HepG2 (cell line): ENCODE measurements around the gene SLC29A2. TPM values are rescaled to one million over a fixed set of nuclear protein-coding genes. Genes with fewer than 3 reads are reported as not detected.

Experiments
- BRCA1 ChIP-seq: sonication (generic); formaldehyde crosslinking; IDR thresholded peaks from 2 replicates; pipeline ENCODE4 v1.4.0; 2020; ENCODE audit warnings: missing genetic modification reagents
- JARID2 ChIP-seq: sonication (generic); formaldehyde crosslinking; IDR thresholded peaks from 2 replicates; pipeline ENCODE4 v1.8.1; 2023; ENCODE audit warnings: missing genetic modification reagents, inconsistent platforms; ENCODE audit not compliant: insufficient replicate concordance
- KLF9 ChIP-seq: IDR thresholded peaks from 2 replicates; pipeline ENCODE4 v1.6.1; 2016; ENCODE audit warnings: low read depth
- KMT2A ChIP-seq: sonication (generic); formaldehyde crosslinking; IDR thresholded peaks from 2 replicates; pipeline ENCODE4 v1.4.0; 2020; ENCODE audit warnings: missing genetic modification reagents
- KMT2B ChIP-seq: IDR thresholded peaks from 2 replicates; pipeline ENCODE4 v1.6.1; 2016; ENCODE audit warnings: missing genetic modification reagents, missing compliant biosample characterization
- NFIC ChIP-seq: IDR thresholded peaks from 2 replicates; pipeline ENCODE4 v1.6.1; 2012; ENCODE audit warnings: mild to moderate bottlenecking, low read length, inconsistent platforms
- PHF21A ChIP-seq: sonication (generic); formaldehyde crosslinking; IDR thresholded peaks from 2 replicates; pipeline ENCODE4 v1.5.0; 2020; ENCODE audit warnings: mild to moderate bottlenecking, missing genetic modification reagents
- POLR2AphosphoS2 ChIP-seq: IDR thresholded peaks from 2 replicates; pipeline ENCODE4 v1.6.1; 2011; ENCODE audit warnings: low read depth, low read length, improper control_type of control experiment
- RAD21 ChIP-seq: fragments of 450-650 bp; formaldehyde crosslinking; IDR thresholded peaks from 2 replicates; pipeline ENCODE4 v1.5.0; 2020; ENCODE audit warnings: mild to moderate bottlenecking
- SMARCE1 ChIP-seq: fragments of 450-650 bp; IDR thresholded peaks from 2 replicates; pipeline ENCODE4 v1.6.1; 2017; ENCODE audit warnings: borderline replicate concordance
- SRY ChIP-seq: sonication (generic); formaldehyde crosslinking; IDR thresholded peaks from 2 replicates; pipeline ENCODE4 v1.8.0; 2022; ENCODE audit warnings: mild to moderate bottlenecking, missing genetic modification reagents
- YY1 ChIP-seq: IDR thresholded peaks from 2 replicates; pipeline ENCODE4 v1.6.1; 2011; ENCODE audit warnings: low read length, low read depth, moderate library complexity, mild to moderate bottlenecking; ENCODE audit not compliant: insufficient read depth, insufficient replicate concordance
- ZFY ChIP-seq: sonication (generic); formaldehyde crosslinking; IDR thresholded peaks from 2 replicates; pipeline ENCODE4 v1.4.0; 2020; ENCODE audit warnings: missing genetic modification reagents
- ZNF260 ChIP-seq: sonication (generic); formaldehyde crosslinking; IDR thresholded peaks from 2 replicates; pipeline ENCODE4 v1.4.0; 2020; ENCODE audit warnings: missing genetic modification reagents, low read depth, mild to moderate bottlenecking, borderline replicate concordance
- ZNF331 ChIP-seq: sonication (generic); formaldehyde crosslinking; IDR thresholded peaks from 2 replicates; pipeline ENCODE4 v1.4.0; 2020; ENCODE audit warnings: missing genetic modification reagents
- ZNF550 ChIP-seq: sonication (generic); formaldehyde crosslinking; IDR thresholded peaks from 2 replicates; pipeline ENCODE4 v1.4.0; 2020; ENCODE audit warnings: mild to moderate bottlenecking, missing genetic modification reagents, borderline replicate concordance
- ZNF552 ChIP-seq: sonication (generic); formaldehyde crosslinking; IDR thresholded peaks from 2 replicates; pipeline ENCODE4 v1.9.0; 2022; ENCODE audit warnings: missing genetic modification reagents, mild to moderate bottlenecking, borderline replicate concordance
- ZNF777 ChIP-seq: sonication (generic); formaldehyde crosslinking; IDR thresholded peaks from 2 replicates; pipeline ENCODE4 v1.4.0; 2020; ENCODE audit warnings: missing genetic modification reagents
- ZNF788 ChIP-seq: sonication (generic); formaldehyde crosslinking; IDR thresholded peaks from 2 replicates; pipeline ENCODE4 v1.5.0; 2020; ENCODE audit warnings: mild to moderate bottlenecking, missing genetic modification reagents, borderline replicate concordance
- ZNF879 ChIP-seq: sonication (generic); formaldehyde crosslinking; IDR thresholded peaks from 2 replicates; pipeline ENCODE4 v1.8.1; 2023; ENCODE audit warnings: missing genetic modification reagents
- polyA plus RNA-seq, 8 experiments: library from polyadenylated mRNA; depleted of rRNA in 3 of 8; stranded (reverse) in 7 of 8; unstranded in 1 of 8; fragments of >200 nt; fragmentation: Illumina TruSeq in 4 of 8; extraction: Trizol in 4 of 8; gene quantifications; 2 replicates each; pipeline versions ENCODE4 v1.2.1 to v1.2.3, GENCODE V29; 2011 to 2016; ENCODE audit warnings: low read depth in 4 of 8, missing spikeins in 1 of 8, mixed read lengths in 1 of 8; ENCODE audit not compliant: insufficient read depth in 1 of 8
- total RNA-seq, 5 experiments: library from RNA; depleted of rRNA; stranded (reverse); fragments of >200 nt; fragmentation: Illumina TruSeq; extraction: Trizol; gene quantifications; 2 replicates each; pipeline ENCODE4 v1.2.3, GENCODE V29; 2016; ENCODE audit warnings: low read depth in 1 of 5
- TF ChIP-seq, protein P1 (sequence below): sonication (generic); formaldehyde crosslinking; conservative IDR thresholded peaks from 2 replicates; pipeline ENCODE4 v1.4.0; 2020; ENCODE audit warnings: missing genetic modification reagents
- TF ChIP-seq, protein P2 (sequence below): sonication (generic); IDR thresholded peaks from 2 replicates; pipeline ENCODE4 v1.6.1; 2016; ENCODE audit warnings: low read depth, borderline replicate concordance
- TF ChIP-seq, protein P3 (sequence below): sonication (generic); formaldehyde crosslinking; IDR thresholded peaks from 2 replicates; pipeline ENCODE4 v1.4.0; 2020; ENCODE audit warnings: missing genetic modification reagents, borderline replicate concordance
- TF ChIP-seq, protein P4 (sequence below): sonication (generic); formaldehyde crosslinking; IDR thresholded peaks from 2 replicates; pipeline ENCODE4 v1.9.0; 2021; ENCODE audit warnings: missing genetic modification reagents, borderline replicate concordance

Gene SLC29A2
- total and polyA plus RNA-seq, 2 of the 13 experiments (the other 11 are each of a cell fraction or from before 2014, with no cell fraction given) = 0.63 to 0.66 TPM

DNA sequence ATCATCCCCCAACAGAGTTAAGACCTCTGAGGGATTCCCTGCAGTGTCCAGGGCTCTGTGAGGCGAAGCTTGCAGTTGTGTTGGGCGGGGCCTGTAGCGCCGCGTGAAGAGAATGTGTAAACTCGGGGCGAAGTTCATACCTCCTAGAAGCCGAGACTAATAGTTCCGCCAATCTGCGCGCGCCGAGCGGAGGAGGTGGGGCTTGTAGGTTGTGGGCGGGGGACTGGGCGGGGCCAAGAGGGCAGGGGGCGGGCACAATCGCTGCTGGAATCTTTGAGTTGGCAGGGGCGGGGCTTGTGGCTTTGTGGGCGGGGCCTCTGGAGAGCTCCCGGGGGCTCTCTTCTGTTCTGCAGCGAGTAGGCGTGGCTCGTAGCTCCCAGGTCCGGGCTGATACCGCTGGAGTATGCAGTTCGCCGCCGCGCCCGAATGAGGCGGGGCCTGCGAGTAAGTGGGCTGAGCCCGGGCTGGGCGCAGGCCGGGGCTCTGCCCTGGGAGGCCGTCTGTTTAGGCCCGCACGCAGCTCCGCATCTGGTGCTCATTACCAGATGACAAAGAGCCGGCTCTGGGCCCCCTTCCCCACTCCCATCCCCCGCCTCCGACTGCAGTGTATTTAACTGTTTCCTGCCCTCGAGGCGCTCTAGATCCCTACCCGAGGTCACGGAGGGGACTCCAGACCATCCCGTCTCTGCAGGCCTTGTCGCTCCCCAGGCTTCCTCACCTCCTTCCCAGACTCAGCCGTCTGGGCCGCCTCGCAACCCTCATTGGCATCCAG, 58.8 kb downstream of the SLC29A2 start (continued):
- TF ChIP-seq, protein P1, sequence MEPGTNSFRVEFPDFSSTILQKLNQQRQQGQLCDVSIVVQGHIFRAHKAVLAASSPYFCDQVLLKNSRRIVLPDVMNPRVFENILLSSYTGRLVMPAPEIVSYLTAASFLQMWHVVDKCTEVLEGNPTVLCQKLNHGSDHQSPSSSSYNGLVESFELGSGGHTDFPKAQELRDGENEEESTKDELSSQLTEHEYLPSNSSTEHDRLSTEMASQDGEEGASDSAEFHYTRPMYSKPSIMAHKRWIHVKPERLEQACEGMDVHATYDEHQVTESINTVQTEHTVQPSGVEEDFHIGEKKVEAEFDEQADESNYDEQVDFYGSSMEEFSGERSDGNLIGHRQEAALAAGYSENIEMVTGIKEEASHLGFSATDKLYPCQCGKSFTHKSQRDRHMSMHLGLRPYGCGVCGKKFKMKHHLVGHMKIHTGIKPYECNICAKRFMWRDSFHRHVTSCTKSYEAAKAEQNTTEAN (CRISPR knock-in tag) = no peak; the same call in 1 of the 2 replicates
- no peak for TF ChIP-seq ZNF550 (CRISPR knock-in tag)
- TF ChIP-seq KMT2A (CRISPR knock-in tag) = no peak
- TF ChIP-seq POLR2AphosphoS2 = no peak
- TF ChIP-seq, protein P2, sequence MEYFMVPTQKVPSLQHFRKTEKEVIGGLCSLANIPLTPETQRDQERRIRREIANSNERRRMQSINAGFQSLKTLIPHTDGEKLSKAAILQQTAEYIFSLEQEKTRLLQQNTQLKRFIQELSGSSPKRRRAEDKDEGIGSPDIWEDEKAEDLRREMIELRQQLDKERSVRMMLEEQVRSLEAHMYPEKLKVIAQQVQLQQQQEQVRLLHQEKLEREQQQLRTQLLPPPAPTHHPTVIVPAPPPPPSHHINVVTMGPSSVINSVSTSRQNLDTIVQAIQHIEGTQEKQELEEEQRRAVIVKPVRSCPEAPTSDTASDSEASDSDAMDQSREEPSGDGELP = peak; percentile 40; the same call in 1 of the 2 replicates
- no peak for TF ChIP-seq ZNF331
- no peak; the same call in 1 of the 2 replicates for TF ChIP-seq ZNF788 (CRISPR knock-in tag)
- TF ChIP-seq ZNF260 (CRISPR knock-in tag) = no peak
- TF ChIP-seq JARID2 (CRISPR knock-in tag) = peak; percentile 18
- no peak for TF ChIP-seq ZNF879 (CRISPR knock-in tag)
- TF ChIP-seq, protein P3, sequence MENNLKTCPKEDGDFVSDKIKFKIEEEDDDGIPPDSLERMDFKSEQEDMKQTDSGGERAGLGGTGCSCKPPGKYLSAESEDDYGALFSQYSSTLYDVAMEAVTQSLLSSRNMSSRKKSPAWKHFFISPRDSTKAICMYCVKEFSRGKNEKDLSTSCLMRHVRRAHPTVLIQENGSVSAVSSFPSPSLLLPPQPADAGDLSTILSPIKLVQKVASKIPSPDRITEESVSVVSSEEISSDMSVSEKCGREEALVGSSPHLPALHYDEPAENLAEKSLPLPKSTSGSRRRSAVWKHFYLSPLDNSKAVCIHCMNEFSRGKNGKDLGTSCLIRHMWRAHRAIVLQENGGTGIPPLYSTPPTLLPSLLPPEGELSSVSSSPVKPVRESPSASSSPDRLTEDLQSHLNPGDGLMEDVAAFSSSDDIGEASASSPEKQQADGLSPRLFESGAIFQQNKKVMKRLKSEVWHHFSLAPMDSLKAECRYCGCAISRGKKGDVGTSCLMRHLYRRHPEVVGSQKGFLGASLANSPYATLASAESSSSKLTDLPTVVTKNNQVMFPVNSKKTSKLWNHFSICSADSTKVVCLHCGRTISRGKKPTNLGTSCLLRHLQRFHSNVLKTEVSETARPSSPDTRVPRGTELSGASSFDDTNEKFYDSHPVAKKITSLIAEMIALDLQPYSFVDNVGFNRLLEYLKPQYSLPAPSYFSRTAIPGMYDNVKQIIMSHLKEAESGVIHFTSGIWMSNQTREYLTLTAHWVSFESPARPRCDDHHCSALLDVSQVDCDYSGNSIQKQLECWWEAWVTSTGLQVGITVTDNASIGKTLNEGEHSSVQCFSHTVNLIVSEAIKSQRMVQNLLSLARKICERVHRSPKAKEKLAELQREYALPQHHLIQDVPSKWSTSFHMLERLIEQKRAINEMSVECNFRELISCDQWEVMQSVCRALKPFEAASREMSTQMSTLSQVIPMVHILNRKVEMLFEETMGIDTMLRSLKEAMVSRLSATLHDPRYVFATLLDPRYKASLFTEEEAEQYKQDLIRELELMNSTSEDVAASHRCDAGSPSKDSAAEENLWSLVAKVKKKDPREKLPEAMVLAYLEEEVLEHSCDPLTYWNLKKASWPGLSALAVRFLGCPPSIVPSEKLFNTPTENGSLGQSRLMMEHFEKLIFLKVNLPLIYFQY (CRISPR knock-in tag) = 0 out of 2 replicates have a peak, but pooled peaks have one; percentile 0
- TF ChIP-seq, protein P4, sequence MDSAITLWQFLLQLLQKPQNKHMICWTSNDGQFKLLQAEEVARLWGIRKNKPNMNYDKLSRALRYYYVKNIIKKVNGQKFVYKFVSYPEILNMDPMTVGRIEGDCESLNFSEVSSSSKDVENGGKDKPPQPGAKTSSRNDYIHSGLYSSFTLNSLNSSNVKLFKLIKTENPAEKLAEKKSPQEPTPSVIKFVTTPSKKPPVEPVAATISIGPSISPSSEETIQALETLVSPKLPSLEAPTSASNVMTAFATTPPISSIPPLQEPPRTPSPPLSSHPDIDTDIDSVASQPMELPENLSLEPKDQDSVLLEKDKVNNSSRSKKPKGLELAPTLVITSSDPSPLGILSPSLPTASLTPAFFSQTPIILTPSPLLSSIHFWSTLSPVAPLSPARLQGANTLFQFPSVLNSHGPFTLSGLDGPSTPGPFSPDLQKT (CRISPR knock-in tag) = no peak
- TF ChIP-seq NFIC = no peak
- TF ChIP-seq KMT2B (CRISPR knock-in tag) = no peak
- TF ChIP-seq SRY (CRISPR knock-in tag) = no peak; the same call in 1 of the 2 replicates
- 0 out of 2 replicates have a peak, but pooled peaks have one; percentile 36 for TF ChIP-seq ZNF552
- no peak for TF ChIP-seq PHF21A
- TF ChIP-seq KLF9 (CRISPR knock-in tag) = no peak
- no peak for TF ChIP-seq SMARCE1
- TF ChIP-seq ZFY (CRISPR knock-in tag) = peak; percentile 82
- TF ChIP-seq BRCA1 (CRISPR knock-in tag) = no peak
- peak; percentile 93 for TF ChIP-seq ZNF777 (CRISPR knock-in tag)
- TF ChIP-seq YY1 = peak; percentile 29
- no peak for TF ChIP-seq RAD21
